AG04450 (cell line): ENCODE data around the gene ADGRG7. TPM values are rescaled to one million over a fixed set of nuclear protein-coding genes. Genes with fewer than 3 reads are reported as not detected.
A peak's percentile ranks its signal among the peaks of the same experiment; 100 is the strongest.

Experiments used
- CTCF ChIA-PET: fragments of 300-600, 350-600 bp; formaldehyde crosslinking; extraction: SDS; loops from one replicate; lab custom pipeline; 2022; ENCODE audit warnings: antibody characterized with exemption, inconsistent platforms; lab: Charles Lee
- POLR2A ChIA-PET: fragments of 350-600 bp; formaldehyde crosslinking; extraction: SDS; loops from one replicate; lab custom pipeline; 2021; ENCODE audit warnings: antibody characterized with exemption, inconsistent platforms; lab: Yijun Ruan, JAX
- DNase-seq: peaks from one replicate; pipeline ENCODE4 v3.0.0-alpha.2; 2011; ENCODE audit warnings: low read depth, low spot score
- H3K27ac ChIP-seq: one replicate; pipeline ENCODE4 v1.5.1; 2012; ENCODE audit warnings: low read depth, low read length, control low read depth
- H3K27me3 ChIP-seq: one replicate; pipeline ENCODE4 v1.6.0; 2012; ENCODE audit warnings: low read length; ENCODE audit not compliant: control insufficient read depth, insufficient read depth
- H3K4me3 ChIP-seq: 2 replicates; pipeline ENCODE4 v1.5.1; 2011; ENCODE audit warnings: mild to moderate bottlenecking, low read depth, low read length, control low read depth
- H3K9me3 ChIP-seq: 2 replicates; pipeline ENCODE4 v1.5.1; 2012; ENCODE audit warnings: low read length; ENCODE audit not compliant: control insufficient read depth, insufficient read depth
- CTCF ChIP-seq: IDR thresholded peaks from 2 replicates; pipeline ENCODE4 v1.5.1; 2011; ENCODE audit warnings: low read depth, low read length, control low read depth, inconsistent platforms
- polyA plus RNA-seq: library from polyadenylated mRNA; depleted of rRNA; stranded (reverse); fragments of >200 nt; gene quantifications from 2 replicates; pipeline ENCODE4 v1.2.3, GENCODE V29; 2011

ADGRG7 gene
- polyA plus RNA-seq, 1 experiment: not detected

GRCh38 chr3:100590840-100591147 lies 18.6 kb upstream of the ADGRG7 start:
- POLR2A ChIA-PET: interaction anchor here (1.6 kb wide), 1 partner anchor 98 kb away, joined by 9 read pairs; the partner anchor contains the start of gene TMEM45A
- H3K27me3 ChIP-seq: peaks cover 4% of the 10 kb centered on the region
- CTCF ChIA-PET: interaction anchor here (0.8 to 6.2 kb wide), 14 partner anchors 9 to 758 kb away, joined by 3 to 398 read pairs (median 8); partner anchors contain the start of gene TMEM45A
- no peak overlapping the region for H3K4me3 ChIP-seq
- no peak overlapping the region for H3K27ac ChIP-seq
- DNase-seq: no peak
- no peaks in the 10 kb centered on the region; the same call in 1 of the 2 replicates for H3K9me3 ChIP-seq
- no peak for TF ChIP-seq CTCF

GRCh38 chr3:100591411-100591810 lies 18.0 kb upstream of the ADGRG7 start:
- Histone ChIP-seq H3K27ac (no peak overlapping the region), H3K27me3 (peaks cover 4% of the 10 kb centered on the region), H3K9me3 (no peaks in the 10 kb centered on the region), H3K4me3 (no peak overlapping the region)
- CTCF ChIA-PET: interaction anchor here (0.6 to 6.2 kb wide), 21 partner anchors 9 to 803 kb away, joined by 3 to 398 read pairs (median 7); partner anchors contain the start of genes LNP1, TMEM45A and TOMM70
- DNase-seq: no peak
- TF ChIP-seq CTCF: no peak
- POLR2A ChIA-PET: no interaction called here

GRCh38 chr3:100600181-100601042 lies 9.0 kb upstream of the ADGRG7 start:
- no peak for DNase-seq
- H3K27ac ChIP-seq: no peak overlapping the region
- ChIA-PET POLR2A (no interaction called here), CTCF (interaction anchor here (1.2 to 2.8 kb wide), 2 partner anchors 9 to 11 kb away, joined by 3 to 11 read pairs; no protein-coding TSS in a partner anchor)
- no peak overlapping the region for H3K4me3 ChIP-seq
- H3K9me3 ChIP-seq: no peaks in the 10 kb centered on the region
- TF ChIP-seq CTCF: no peak
- H3K27me3 ChIP-seq: peaks cover 2% of the 10 kb centered on the region

GRCh38 chr3:100602506-100603444 lies 6.6 kb upstream of the ADGRG7 start:
- TF ChIP-seq CTCF: no peak
- H3K27ac ChIP-seq: peak overlapping the region; percentile 21
- H3K4me3 ChIP-seq: no peak overlapping the region
- ChIA-PET POLR2A (interaction anchor here (0.7 kb wide), 1 partner anchor 140 kb away, joined by 3 read pairs; no protein-coding TSS in a partner anchor), CTCF (interaction anchor here (0.6 to 3.1 kb wide), 15 partner anchors 9 to 594 kb away, joined by 3 to 23 read pairs (median 5); no protein-coding TSS in a partner anchor)
- DNase-seq: no peak
- H3K27me3 ChIP-seq: peaks cover 2% of the 10 kb centered on the region
- no peaks in the 10 kb centered on the region for H3K9me3 ChIP-seq
